Endothelial cell (in vitro differentiated cells): ENCODE results near the gene ETV3L. TPM values are rescaled to one million over a fixed set of nuclear protein-coding genes. Genes with fewer than 3 reads are reported as not detected.

Experiments
- DNase-seq: peaks from one replicate; pipeline ENCODE4 v3.0.0; 2021; ENCODE audit warnings: low spot score
- H3K27ac Mint-ChIP-seq: one replicate; pipeline ENCODE4 v1.8.0; 2021; ENCODE audit warnings: mixed read lengths, inconsistent platforms; ENCODE audit not compliant: unreplicated experiment
- H3K27me3 Mint-ChIP-seq: one replicate; pipeline ENCODE4 v1.8.0; 2021; ENCODE audit warnings: mild to moderate bottlenecking, moderate library complexity, mixed read lengths, inconsistent platforms; ENCODE audit not compliant: unreplicated experiment
- H3K36me3 Mint-ChIP-seq: one replicate; pipeline ENCODE4 v1.8.0; 2021; ENCODE audit warnings: mild to moderate bottlenecking, low read depth, mixed read lengths, inconsistent platforms; ENCODE audit not compliant: unreplicated experiment
- H3K4me1 Mint-ChIP-seq: one replicate; pipeline ENCODE4 v1.8.0; 2021; ENCODE audit warnings: mild to moderate bottlenecking, mixed read lengths, inconsistent platforms; ENCODE audit not compliant: unreplicated experiment
- H3K4me3 Mint-ChIP-seq: one replicate; pipeline ENCODE4 v1.8.0; 2021; ENCODE audit warnings: mild to moderate bottlenecking, mixed read lengths, inconsistent platforms; ENCODE audit not compliant: unreplicated experiment
- H3K9me3 Mint-ChIP-seq: one replicate; pipeline ENCODE4 v1.8.0; 2021; ENCODE audit warnings: mixed read lengths, inconsistent platforms; ENCODE audit not compliant: unreplicated experiment
- CTCF ChIP-seq: fragments of 200-600 bp; sonication (generic); IDR thresholded peaks from one replicate; pipeline ENCODE4 v1.5.0; 2021; ENCODE audit warnings: antibody characterized with exemption; ENCODE audit not compliant: unreplicated experiment
- total RNA-seq: library from RNA; stranded (reverse); fragmentation: NEBNext Ultra II Directional; extraction: Animal tissue kit (Norgen Biotek cat#: 25700); gene quantifications from one replicate; pipeline ENCODE4 v1.2.1, GENCODE V29; 2021; ENCODE audit not compliant: unreplicated experiment

Gene ETV3L
- total RNA-seq, 1 donor from 2014 or later = not detected

- H3K36me3 Mint-ChIP-seq = no peaks in the 10 kb centered on the region
- peaks cover 18% of the 10 kb centered on the region for H3K4me1 Mint-ChIP-seq
- H3K4me3 Mint-ChIP-seq = no peak overlapping the region
- no peak overlapping the region for H3K27ac Mint-ChIP-seq
- H3K9me3 Mint-ChIP-seq = no peaks in the 10 kb centered on the region
- DNase-seq = no peak
- H3K27me3 Mint-ChIP-seq = peaks cover 15% of the 10 kb centered on the region
- TF ChIP-seq CTCF = no peak
These were observed 7.2 kb upstream of the ETV3L start for GRCh38 chr1:157106813-157107189.

- no peak for TF ChIP-seq CTCF
- DNase-seq = no peak
- Mint-ChIP-seq H3K4me1 (peaks cover 14% of the 10 kb centered on the region), H3K36me3 (no peaks in the 10 kb centered on the region), H3K27ac (no peak overlapping the region), H3K27me3 (peaks cover 12% of the 10 kb centered on the region), H3K9me3 (no peaks in the 10 kb centered on the region), H3K4me3 (no peak overlapping the region)
These were observed 6.6 kb upstream of the ETV3L start for GRCh38 chr1:157105988-157106812.

- TF ChIP-seq CTCF = no peak
- Mint-ChIP-seq H3K4me1 (peaks cover 8% of the 10 kb centered on the region), H3K27ac (no peak overlapping the region), H3K36me3 (no peaks in the 10 kb centered on the region), H3K27me3 (peaks cover 12% of the 10 kb centered on the region), H3K4me3 (no peak overlapping the region), H3K9me3 (no peaks in the 10 kb centered on the region)
- DNase-seq = no peak
These were observed 5.8 kb upstream of the ETV3L start for GRCh38 chr1:157105298-157105987.

- no peak for DNase-seq
- Mint-ChIP-seq H3K4me1 (peaks cover 8% of the 10 kb centered on the region), H3K27me3 (peaks cover 12% of the 10 kb centered on the region), H3K4me3 (no peak overlapping the region), H3K36me3 (no peaks in the 10 kb centered on the region), H3K9me3 (no peaks in the 10 kb centered on the region), H3K27ac (no peak overlapping the region)
- TF ChIP-seq CTCF = no peak
These were observed 5.1 kb upstream of the ETV3L start for GRCh38 chr1:157104598-157105293.
